Loucy (cell line): ENCODE measurements around the gene DNAJB8.

ENCODE experiments used
- H2AFZ ChIP-seq: fragments of 200-600 bp; sonication (generic); 2 replicates; pipeline ENCODE4 v1.6.0; 2016; ENCODE audit warnings: antibody characterized with exemption, mild to moderate bottlenecking, low read length, moderate library complexity
- H3F3A ChIP-seq: fragments of 200-600 bp; 2 replicates; pipeline ENCODE4 v1.6.0; 2016; ENCODE audit warnings: antibody characterized with exemption, low read depth, mild to moderate bottlenecking
- H3K27me3 ChIP-seq: fragments of 200-600 bp; sonication (generic); 2 replicates; pipeline ENCODE4 v1.6.1; 2014; ENCODE audit warnings: low read length, mild to moderate bottlenecking; ENCODE audit not compliant: insufficient read depth, poor library complexity, severe bottlenecking
- H3K36me3 ChIP-seq: fragments of 200-600 bp; sonication (generic); 2 replicates; pipeline ENCODE4 v1.6.1; 2016; ENCODE audit warnings: low read length; ENCODE audit not compliant: insufficient read depth
- H3K4me1 ChIP-seq: fragments of 200-600 bp; sonication (generic); 2 replicates; pipeline ENCODE4 v1.5.1; 2014; ENCODE audit warnings: low read length, mild to moderate bottlenecking; ENCODE audit not compliant: insufficient read depth, poor library complexity, severe bottlenecking
- H3K4me2 ChIP-seq: fragments of 200-600 bp; sonication (generic); 2 replicates; pipeline ENCODE4 v1.6.0; 2014; ENCODE audit warnings: antibody characterized with exemption, low read length, low read depth, mild to moderate bottlenecking; ENCODE audit not compliant: poor library complexity, severe bottlenecking
- H3K4me3 ChIP-seq: fragments of 200-600 bp; sonication (generic); 2 replicates; pipeline ENCODE4 v1.5.1; 2014; ENCODE audit warnings: low read length, mild to moderate bottlenecking, mixed read lengths; ENCODE audit not compliant: poor library complexity, severe bottlenecking
- H3K79me2 ChIP-seq: fragments of 200-600 bp; sonication (generic); 2 replicates; pipeline ENCODE4 v1.6.1; 2014; ENCODE audit warnings: low read length; ENCODE audit not compliant: insufficient read depth
- H3K9ac ChIP-seq: fragments of 200-600 bp; sonication (generic); 2 replicates; pipeline ENCODE4 v1.6.0; 2014; ENCODE audit warnings: mild to moderate bottlenecking, low read depth, low read length, moderate library complexity; ENCODE audit not compliant: poor library complexity, severe bottlenecking
- H3K9me2 ChIP-seq: fragments of 200-600 bp; sonication (generic); replicated peaks from 2 replicates; pipeline ENCODE4 v1.6.1; 2016; ENCODE audit warnings: low read depth, low read length, mixed read lengths
- H3K9me3 ChIP-seq: fragments of 200-600 bp; sonication (generic); 2 replicates; pipeline ENCODE4 v1.6.1; 2014; ENCODE audit warnings: mild to moderate bottlenecking, antibody characterized with exemption, low read length, low read depth; ENCODE audit not compliant: insufficient read depth
- H4K20me1 ChIP-seq: fragments of 200-600 bp; sonication (generic); 2 replicates; pipeline ENCODE4 v1.6.0; 2014; ENCODE audit warnings: antibody characterized with exemption, low read length, mild to moderate bottlenecking; ENCODE audit not compliant: insufficient read depth, poor library complexity, severe bottlenecking
- CTCF ChIP-seq: fragments of 200-600 bp; sonication (generic); conservative IDR thresholded peaks from 2 replicates; pipeline ENCODE4 v1.5.1; 2014; ENCODE audit warnings: mild to moderate bottlenecking, antibody characterized with exemption, low read length
- EZH2phosphoT487 ChIP-seq: fragments of 200-600 bp; IDR thresholded peaks from 2 replicates; pipeline ENCODE4 v1.6.1; 2018; ENCODE audit warnings: antibody characterized with exemption, mild to moderate bottlenecking, moderate library complexity, borderline replicate concordance

The DNAJB8 gene

GRCh38 chr3:128422762-128423524, 43.7 kb downstream of the DNAJB8 start:
- Histone ChIP-seq H3F3A (no peaks in the 10 kb centered on the region), H3K9ac (no peak overlapping the region), H3K4me2 (no peak overlapping the region), H3K36me3 (no peaks in the 10 kb centered on the region), H3K27me3 (no peaks in the 10 kb centered on the region), H4K20me1 (no peaks in the 10 kb centered on the region), H3K4me1 (peaks cover 9% of the 10 kb centered on the region), H3K79me2 (no peaks in the 10 kb centered on the region), H3K4me3 (no peak overlapping the region), H3K9me2 (no peaks in the 10 kb centered on the region), H2AFZ (no peak overlapping the region), H3K9me3 (no peaks in the 10 kb centered on the region)
- TF ChIP-seq EZH2phosphoT487 (no peak), CTCF (no peak)

GRCh38 chr3:128421966-128422365, 44.7 kb downstream of the DNAJB8 start:
- Histone ChIP-seq H3K4me3 (no peak overlapping the region), H3K9ac (no peak overlapping the region), H2AFZ (no peak overlapping the region), H3F3A (no peaks in the 10 kb centered on the region), H3K27me3 (no peaks in the 10 kb centered on the region), H3K36me3 (no peaks in the 10 kb centered on the region), H3K4me1 (peaks cover 9% of the 10 kb centered on the region), H3K79me2 (no peaks in the 10 kb centered on the region), H3K9me2 (no peaks in the 10 kb centered on the region), H3K4me2 (no peak overlapping the region), H4K20me1 (no peaks in the 10 kb centered on the region), H3K9me3 (no peaks in the 10 kb centered on the region)
- TF ChIP-seq CTCF (no peak), EZH2phosphoT487 (no peak)

GRCh38 chr3:128421439-128421836, 45.3 kb downstream of the DNAJB8 start:
- H2AFZ ChIP-seq = no peak overlapping the region
- H3K4me2 ChIP-seq = no peak overlapping the region
- H3K79me2 ChIP-seq = no peaks in the 10 kb centered on the region
- no peak for TF ChIP-seq CTCF
- TF ChIP-seq EZH2phosphoT487 = no peak
- no peaks in the 10 kb centered on the region for H3K27me3 ChIP-seq
- no peak overlapping the region for H3K9ac ChIP-seq
- H3K9me3 ChIP-seq = no peaks in the 10 kb centered on the region
- H3K4me1 ChIP-seq = peaks cover 9% of the 10 kb centered on the region
- no peak overlapping the region for H3K4me3 ChIP-seq
- H3F3A ChIP-seq = no peaks in the 10 kb centered on the region
- no peaks in the 10 kb centered on the region for H3K9me2 ChIP-seq
- no peaks in the 10 kb centered on the region for H3K36me3 ChIP-seq
- H4K20me1 ChIP-seq = no peaks in the 10 kb centered on the region
